ENCODE measurements around the gene TOX3. TPM values are rescaled to one million over a fixed set of nuclear protein-coding genes. Genes with fewer than 3 reads are reported as not detected.

Gene TOX3
- total RNA-seq, 1 donor from 2014 or later, result not detected

- intact Hi-C loops (cut with DNase I), result no loop called here
- no peak for DNase-seq (ENCODE audit: low spot score)
Measured at GRCh38 chr16:52498328-52499059, 48.4 kb downstream of the TOX3 start.

GRCh38 chr16:52497067-52497816 is 49.7 kb downstream of the TOX3 start:
- DNase-seq (ENCODE audit: low spot score), result no peak
- intact Hi-C loops (cut with DNase I), result no loop called here

- no peak for DNase-seq (ENCODE audit: low spot score)
- intact Hi-C loops (cut with DNase I), result no loop called here
Measured at GRCh38 chr16:52496051-52496876, 50.7 kb downstream of the TOX3 start.

- intact Hi-C loops (cut with DNase I), result no loop called here
- DNase-seq (ENCODE audit: low spot score), result no peak
Measured at GRCh38 chr16:52494621-52495020, 52.3 kb downstream of the TOX3 start.

GRCh38 chr16:52494145-52494544 is 52.8 kb downstream of the TOX3 start:
- intact Hi-C loops (cut with DNase I), result no loop called here
- DNase-seq (ENCODE audit: low spot score), result no peak

GRCh38 chr16:52492789-52493357 is 54.1 kb downstream of the TOX3 start:
- intact Hi-C loops (cut with DNase I), result no loop called here

GRCh38 chr16:52491216-52491615 is 55.7 kb downstream of the TOX3 start:
- intact Hi-C loops (cut with DNase I), result no loop called here
- DNase-seq (ENCODE audit: low spot score), result no peak

More at GRCh38 chr16:52492789-52493357, 54.1 kb downstream of the TOX3 start:
- DNase-seq (ENCODE audit: low spot score), result no peak

GRCh38 chr16:52489894-52490293 is 57.0 kb downstream of the TOX3 start:
- intact Hi-C loops (cut with DNase I), result no loop called here
- DNase-seq (ENCODE audit: low spot score), result no peak

- DNase-seq (ENCODE audit: low spot score), result no peak
- intact Hi-C loops (cut with DNase I), result no loop called here
Measured at GRCh38 chr16:52488837-52489289, 58.1 kb downstream of the TOX3 start.

- intact Hi-C loops (cut with DNase I), result no loop called here
- DNase-seq (ENCODE audit: low spot score), result no peak
Measured at GRCh38 chr16:52487849-52488457, 59.0 kb downstream of the TOX3 start.

- DNase-seq (ENCODE audit: low spot score), result no peak
- intact Hi-C loops (cut with DNase I), result no loop called here
Measured at GRCh38 chr16:52480237-52480636, 66.7 kb downstream of the TOX3 start.

GRCh38 chr16:52476111-52476510 is 70.8 kb downstream of the TOX3 start:
- DNase-seq (ENCODE audit: low spot score), result no peak
- intact Hi-C loops (cut with DNase I), result no loop called here

- intact Hi-C loops (cut with DNase I), result no loop called here
Measured at GRCh38 chr16:52474679-52475078, 72.3 kb downstream of the TOX3 start.

GRCh38 chr16:52473096-52473495 is 73.8 kb downstream of the TOX3 start:
- DNase-seq (ENCODE audit: low spot score), result no peak
- intact Hi-C loops (cut with DNase I), result no loop called here

More at GRCh38 chr16:52474679-52475078, 72.3 kb downstream of the TOX3 start:
- no peak for DNase-seq (ENCODE audit: low spot score)

GRCh38 chr16:52471650-52472370 is 75.1 kb downstream of the TOX3 start:
- intact Hi-C loops (cut with DNase I), result no loop called here
- DNase-seq (ENCODE audit: low spot score), result no peak

- DNase-seq (ENCODE audit: low spot score), result no peak
- intact Hi-C loops (cut with DNase I), result no loop called here
Measured at GRCh38 chr16:52470585-52470984, 76.4 kb downstream of the TOX3 start.

- DNase-seq (ENCODE audit: low spot score), result no peak
- intact Hi-C loops (cut with DNase I), result no loop called here
Measured at GRCh38 chr16:52469775-52470174, 77.2 kb downstream of the TOX3 start.

- intact Hi-C loops (cut with DNase I), result no loop called here
- no peak for DNase-seq (ENCODE audit: low spot score)
Measured at GRCh38 chr16:52469091-52469490, 77.9 kb downstream of the TOX3 start.

GRCh38 chr16:52467753-52468152 is 79.2 kb downstream of the TOX3 start:
- intact Hi-C loops (cut with DNase I), result no loop called here
- no peak for DNase-seq (ENCODE audit: low spot score)

Measured in cardiac septum (tissue), 1 donor.